ENCODE measurements around the gene GATA6.
"Not testable (repeated sequence)": the region's sequence is repeated elsewhere in the genome, so short reads cannot be mapped to it uniquely, and the experiment has no call there.

The GATA6 gene

GRCh38 chr18:22172120-22172582 lies 2.8 kb downstream of the GATA6 start:
- Mint-ChIP-seq H3K36me3 (no peaks in the 10 kb centered on the region), H3K9me3 (ENCODE audit: low read depth) (no peaks in the 10 kb centered on the region), H3K4me1 (ENCODE audit: low read depth) (peaks cover 23% of the 10 kb centered on the region), H3K27me3 (peaks cover 42% of the 10 kb centered on the region), H3K4me3 (peak overlapping the region; percentile 17), H3K27ac (no peak overlapping the region)

DNA sequence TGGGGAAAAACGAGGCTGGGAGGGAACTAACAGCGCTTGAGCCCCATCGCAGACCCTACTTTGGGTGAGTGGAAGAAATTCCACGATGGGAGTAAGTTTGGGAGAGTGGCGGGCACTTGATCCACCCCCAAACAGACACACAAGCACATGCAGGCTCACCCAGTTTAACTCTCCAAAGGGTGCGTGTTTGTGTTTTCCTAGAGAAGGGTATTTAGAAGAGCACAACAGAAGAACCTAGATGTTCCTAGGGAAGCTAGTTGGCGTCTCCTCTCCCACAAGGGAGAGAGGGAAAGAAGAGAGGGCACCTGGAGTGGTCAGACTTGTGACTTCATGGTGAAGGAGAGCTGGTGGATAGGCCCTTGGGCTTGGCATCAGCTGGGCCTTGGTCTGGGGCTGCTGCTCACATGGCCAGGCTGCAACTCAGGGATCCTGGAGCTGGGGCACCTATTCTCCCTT lies 3.2 kb downstream of the GATA6 start:
- peaks cover 23% of the 10 kb centered on the region for H3K4me1 Mint-ChIP-seq (ENCODE audit: low read depth)
- H3K4me3 Mint-ChIP-seq = peak overlapping the region; percentile 17
- no peak overlapping the region for H3K27ac Mint-ChIP-seq
- peaks cover 44% of the 10 kb centered on the region for H3K27me3 Mint-ChIP-seq
- H3K9me3 Mint-ChIP-seq (ENCODE audit: low read depth) = no peaks in the 10 kb centered on the region
- no peaks in the 10 kb centered on the region for H3K36me3 Mint-ChIP-seq

GRCh38 chr18:22173221-22173927 lies 4.0 kb downstream of the GATA6 start:
- H3K9me3 Mint-ChIP-seq (ENCODE audit: low read depth) = no peaks in the 10 kb centered on the region
- no peak overlapping the region for H3K4me3 Mint-ChIP-seq
- no peaks in the 10 kb centered on the region for H3K36me3 Mint-ChIP-seq
- H3K4me1 Mint-ChIP-seq (ENCODE audit: low read depth) = peaks cover 17% of the 10 kb centered on the region
- no peak overlapping the region for H3K27ac Mint-ChIP-seq
- peaks cover 39% of the 10 kb centered on the region for H3K27me3 Mint-ChIP-seq

DNA sequence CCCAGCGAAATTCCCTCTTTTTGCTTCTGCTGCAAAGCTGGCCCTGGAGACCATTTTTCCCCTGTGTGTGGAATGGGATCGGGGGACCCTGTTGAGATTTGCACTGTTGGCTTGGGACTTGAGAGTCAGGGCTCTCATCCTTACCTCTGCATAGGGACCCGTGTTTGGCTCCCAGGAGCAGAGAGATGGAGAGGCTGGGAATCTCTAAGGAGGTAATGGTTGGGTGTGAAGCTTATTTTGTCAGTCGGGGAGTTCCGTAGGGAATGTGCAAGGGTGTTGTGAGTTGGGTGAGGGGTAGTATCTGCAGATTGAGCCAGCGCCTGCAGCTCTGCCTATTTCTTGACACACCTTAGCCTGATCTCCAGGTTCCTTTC lies 4.5 kb downstream of the GATA6 start:
- H3K4me1 Mint-ChIP-seq (ENCODE audit: low read depth) = peaks cover 14% of the 10 kb centered on the region
- no peaks in the 10 kb centered on the region for H3K9me3 Mint-ChIP-seq (ENCODE audit: low read depth)
- H3K27me3 Mint-ChIP-seq = peaks cover 36% of the 10 kb centered on the region

GRCh38 chr18:22174341-22175145 lies 5.2 kb downstream of the GATA6 start:
- Mint-ChIP-seq H3K9me3 (ENCODE audit: low read depth) (no peaks in the 10 kb centered on the region), H3K27ac (no peak overlapping the region), H3K27me3 (peaks cover 35% of the 10 kb centered on the region), H3K36me3 (no peaks in the 10 kb centered on the region), H3K4me3 (no peak overlapping the region), H3K4me1 (ENCODE audit: low read depth) (peaks cover 12% of the 10 kb centered on the region)

More for the DNA sequence above, 4.5 kb downstream of the GATA6 start:
- H3K36me3 Mint-ChIP-seq = no peaks in the 10 kb centered on the region
- no peak overlapping the region for H3K27ac Mint-ChIP-seq
- H3K4me3 Mint-ChIP-seq = no peak overlapping the region

GRCh38 chr18:22175346-22175745 lies 6.0 kb downstream of the GATA6 start:
- H3K27ac Mint-ChIP-seq = no peak overlapping the region
- H3K27me3 Mint-ChIP-seq = peaks cover 32% of the 10 kb centered on the region

DNA sequence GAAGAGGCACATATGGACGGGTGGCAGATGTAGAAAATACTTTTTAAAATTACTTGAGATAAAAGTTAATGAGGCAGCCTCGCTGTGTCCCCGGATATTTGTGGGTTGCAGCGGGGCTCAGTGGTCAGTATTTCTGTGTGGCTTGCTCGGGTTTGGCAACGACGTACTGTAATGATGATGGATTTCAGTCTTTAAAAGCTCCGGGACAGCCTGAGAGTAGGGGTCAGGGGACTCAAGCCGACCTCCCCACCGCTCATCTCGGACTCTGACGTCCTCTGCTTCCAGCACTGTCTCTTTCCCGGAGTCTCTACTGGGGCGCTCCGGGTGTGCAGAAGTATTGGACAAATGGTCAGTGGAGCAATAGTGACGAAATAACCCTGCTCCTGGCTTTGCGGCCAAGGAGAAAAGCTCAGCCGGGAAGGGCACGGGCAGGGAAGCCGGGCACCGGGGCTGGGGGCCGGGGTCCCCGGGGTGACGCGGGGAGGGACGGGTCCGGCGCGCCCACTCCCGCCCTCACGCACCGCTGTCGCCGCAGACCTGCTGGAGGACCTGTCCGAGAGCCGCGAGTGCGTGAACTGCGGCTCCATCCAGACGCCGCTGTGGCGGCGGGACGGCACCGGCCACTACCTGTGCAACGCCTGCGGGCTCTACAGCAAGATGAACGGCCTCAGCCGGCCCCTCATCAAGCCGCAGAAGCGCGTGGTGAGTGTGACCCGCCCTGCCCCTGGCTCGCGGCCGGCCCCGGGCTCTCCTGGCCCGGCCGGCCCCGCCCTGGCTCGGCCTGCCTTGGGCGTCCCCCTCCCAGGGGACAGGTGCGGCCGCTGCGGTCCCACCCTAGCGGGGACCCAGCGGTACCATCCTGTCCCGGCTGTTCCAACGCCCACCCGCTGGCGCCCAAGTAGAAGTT lies 7.3 kb downstream of the GATA6 start:
- no peaks in the 10 kb centered on the region for H3K36me3 Mint-ChIP-seq
- H3K27ac Mint-ChIP-seq = no peak overlapping the region
- peaks cover 4% of the 10 kb centered on the region for H3K4me1 Mint-ChIP-seq (ENCODE audit: low read depth)
- no peaks in the 10 kb centered on the region for H3K9me3 Mint-ChIP-seq (ENCODE audit: low read depth)
- H3K27me3 Mint-ChIP-seq = peaks cover 27% of the 10 kb centered on the region
- no peak overlapping the region for H3K4me3 Mint-ChIP-seq

More at GRCh38 chr18:22175346-22175745, 6.0 kb downstream of the GATA6 start:
- Mint-ChIP-seq H3K9me3 (ENCODE audit: low read depth) (no peaks in the 10 kb centered on the region), H3K4me3 (no peak overlapping the region), H3K36me3 (no peaks in the 10 kb centered on the region), H3K4me1 (ENCODE audit: low read depth) (peaks cover 8% of the 10 kb centered on the region)

DNA sequence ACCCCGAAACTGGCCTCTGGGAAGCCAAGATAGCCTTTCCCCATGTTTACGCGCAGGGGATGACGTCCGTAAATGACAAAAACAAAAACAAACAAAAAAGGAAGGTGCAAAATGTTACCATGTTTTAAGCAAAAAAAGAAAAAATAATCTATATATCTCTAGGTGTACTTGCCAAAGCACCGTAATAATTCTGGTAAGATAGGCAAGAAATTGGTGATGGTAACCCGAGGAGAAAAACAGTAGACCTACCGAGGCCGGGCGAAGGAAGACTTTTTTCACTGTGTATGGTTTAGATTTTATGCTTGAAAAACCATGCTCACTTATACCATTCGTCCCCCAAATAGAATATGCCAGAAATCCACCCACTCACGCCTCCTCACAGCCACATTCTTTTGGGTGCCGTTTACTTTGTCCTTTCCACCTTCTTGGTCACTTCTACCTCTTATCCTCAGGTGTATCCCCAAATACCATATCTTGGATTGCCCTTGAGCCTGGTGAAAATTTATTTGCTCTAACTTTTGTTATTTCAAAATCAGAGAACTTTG lies 8.0 kb downstream of the GATA6 start:
- Mint-ChIP-seq H3K27ac (no peak overlapping the region), H3K4me1 (ENCODE audit: low read depth) (peaks cover 3% of the 10 kb centered on the region), H3K36me3 (no peaks in the 10 kb centered on the region), H3K27me3 (peaks cover 27% of the 10 kb centered on the region), H3K9me3 (ENCODE audit: low read depth) (no peaks in the 10 kb centered on the region), H3K4me3 (no peak overlapping the region)

DNA sequence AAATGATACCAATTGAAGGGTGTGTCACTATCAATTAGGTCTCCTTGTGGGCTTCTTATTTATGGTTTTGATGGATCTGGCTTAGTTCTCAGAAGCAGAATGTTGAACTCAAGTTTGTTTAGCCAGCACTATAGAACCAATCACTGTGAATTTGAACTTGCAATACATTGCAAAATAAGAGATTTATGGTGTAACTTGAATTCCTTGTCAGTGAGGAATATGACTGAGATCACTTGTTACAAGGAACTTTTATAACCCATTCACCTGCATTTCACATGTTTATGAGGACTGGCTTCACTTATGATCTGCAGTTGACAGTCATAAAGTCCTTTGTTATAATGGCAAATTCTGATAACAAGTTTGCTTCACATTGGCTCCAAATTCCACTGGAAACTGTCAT lies 9.8 kb downstream of the GATA6 start:
- Mint-ChIP-seq H3K27ac (no peak overlapping the region), H3K4me1 (ENCODE audit: low read depth) (peaks cover 2% of the 10 kb centered on the region), H3K9me3 (ENCODE audit: low read depth) (no peaks in the 10 kb centered on the region), H3K36me3 (no peaks in the 10 kb centered on the region), H3K27me3 (peaks cover 20% of the 10 kb centered on the region), H3K4me3 (no peak overlapping the region)

GRCh38 chr18:22179631-22180030 lies 10.2 kb downstream of the GATA6 start:
- H3K4me1 Mint-ChIP-seq (ENCODE audit: low read depth) = peaks cover 2% of the 10 kb centered on the region
- H3K9me3 Mint-ChIP-seq (ENCODE audit: low read depth) = no peaks in the 10 kb centered on the region
- H3K4me3 Mint-ChIP-seq = no peak overlapping the region
- peaks cover 20% of the 10 kb centered on the region for H3K27me3 Mint-ChIP-seq
- H3K27ac Mint-ChIP-seq = no peak overlapping the region
- no peaks in the 10 kb centered on the region for H3K36me3 Mint-ChIP-seq

- Mint-ChIP-seq H3K36me3 (no peaks in the 10 kb centered on the region), H3K27ac (no peak overlapping the region), H3K27me3 (peaks cover 12% of the 10 kb centered on the region), H3K4me3 (no peak overlapping the region), H3K4me1 (ENCODE audit: low read depth) (peaks cover 2% of the 10 kb centered on the region), H3K9me3 (ENCODE audit: low read depth) (no peaks in the 10 kb centered on the region)
Observed at GRCh38 chr18:22180722-22181121, 11.3 kb downstream of the GATA6 start.

DNA sequence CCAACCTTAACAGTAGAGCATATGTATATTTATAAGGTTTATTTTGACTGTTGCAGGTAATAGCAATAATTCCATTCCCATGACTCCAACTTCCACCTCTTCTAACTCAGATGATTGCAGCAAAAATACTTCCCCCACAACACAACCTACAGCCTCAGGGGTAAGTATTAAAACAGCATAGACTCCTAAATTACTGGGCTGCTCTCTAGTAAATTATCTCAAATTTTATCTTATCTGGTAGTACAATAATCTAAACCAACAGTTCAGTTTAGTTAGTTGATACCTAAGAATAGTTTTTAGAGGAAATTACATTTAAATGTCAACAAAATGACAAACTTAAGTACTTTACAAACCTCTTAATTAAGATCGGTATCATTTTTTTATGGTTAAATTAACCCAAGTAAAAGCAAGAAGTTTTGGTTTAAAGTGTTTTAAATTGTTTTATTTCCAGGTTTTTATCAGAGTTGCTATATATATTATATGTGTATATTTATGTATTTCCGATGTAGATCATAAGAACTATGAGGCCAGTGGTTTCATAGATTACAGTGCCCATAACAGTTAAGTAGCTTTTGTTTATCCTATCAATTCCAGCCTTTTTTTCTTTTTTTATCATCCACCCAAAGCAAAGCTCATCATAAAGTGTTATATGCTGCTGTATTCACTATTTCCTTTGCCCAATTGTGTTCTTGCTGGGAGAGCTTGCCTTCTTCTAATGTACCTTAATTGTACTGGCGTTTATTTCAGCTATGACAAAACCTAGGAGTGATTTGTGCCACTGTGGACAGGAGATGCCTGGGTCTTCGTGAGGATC lies 13.7 kb downstream of the GATA6 start:
- no peaks in the 10 kb centered on the region for H3K36me3 Mint-ChIP-seq
- no peaks in the 10 kb centered on the region for H3K9me3 Mint-ChIP-seq (ENCODE audit: low read depth)
- no peak overlapping the region for H3K4me3 Mint-ChIP-seq
- peaks cover 4% of the 10 kb centered on the region for H3K27me3 Mint-ChIP-seq
- H3K27ac Mint-ChIP-seq = no peak overlapping the region
- no peaks in the 10 kb centered on the region for H3K4me1 Mint-ChIP-seq (ENCODE audit: low read depth)

GRCh38 chr18:22183698-22184170 lies 14.3 kb downstream of the GATA6 start:
- Mint-ChIP-seq H3K27ac (no peak overlapping the region), H3K36me3 (no peaks in the 10 kb centered on the region), H3K4me3 (no peak overlapping the region), H3K27me3 (peaks cover 4% of the 10 kb centered on the region), H3K9me3 (ENCODE audit: low read depth) (no peaks in the 10 kb centered on the region), H3K4me1 (ENCODE audit: low read depth) (no peaks in the 10 kb centered on the region)

GRCh38 chr18:22184573-22184972 lies 15.2 kb downstream of the GATA6 start:
- not testable (repeated sequence) for H3K4me3 Mint-ChIP-seq; H3K4me1 Mint-ChIP-seq (ENCODE audit: low read depth); H3K9me3 Mint-ChIP-seq (ENCODE audit: low read depth); H3K27ac Mint-ChIP-seq; H3K36me3 Mint-ChIP-seq; H3K27me3 Mint-ChIP-seq
